Activated CD8-positive, alpha-beta memory T cell treated with anti-CD3 and anti-CD28 coated beads for 1 hour (primary cell): ENCODE measurements around the gene PVRIG.
"Not testable (repeated sequence)": the region's sequence is repeated elsewhere in the genome, so short reads cannot be mapped to it uniquely, and the experiment has no call there.

Experiments
- DNase-seq, 2 donors: peaks; one replicate each; pipeline ENCODE4 v3.0.0-alpha.2; 2020; ENCODE audit warnings: low read depth in 1 of 2; ENCODE audit errors: extremely low read depth in 1 of 2

PVRIG gene

DNA sequence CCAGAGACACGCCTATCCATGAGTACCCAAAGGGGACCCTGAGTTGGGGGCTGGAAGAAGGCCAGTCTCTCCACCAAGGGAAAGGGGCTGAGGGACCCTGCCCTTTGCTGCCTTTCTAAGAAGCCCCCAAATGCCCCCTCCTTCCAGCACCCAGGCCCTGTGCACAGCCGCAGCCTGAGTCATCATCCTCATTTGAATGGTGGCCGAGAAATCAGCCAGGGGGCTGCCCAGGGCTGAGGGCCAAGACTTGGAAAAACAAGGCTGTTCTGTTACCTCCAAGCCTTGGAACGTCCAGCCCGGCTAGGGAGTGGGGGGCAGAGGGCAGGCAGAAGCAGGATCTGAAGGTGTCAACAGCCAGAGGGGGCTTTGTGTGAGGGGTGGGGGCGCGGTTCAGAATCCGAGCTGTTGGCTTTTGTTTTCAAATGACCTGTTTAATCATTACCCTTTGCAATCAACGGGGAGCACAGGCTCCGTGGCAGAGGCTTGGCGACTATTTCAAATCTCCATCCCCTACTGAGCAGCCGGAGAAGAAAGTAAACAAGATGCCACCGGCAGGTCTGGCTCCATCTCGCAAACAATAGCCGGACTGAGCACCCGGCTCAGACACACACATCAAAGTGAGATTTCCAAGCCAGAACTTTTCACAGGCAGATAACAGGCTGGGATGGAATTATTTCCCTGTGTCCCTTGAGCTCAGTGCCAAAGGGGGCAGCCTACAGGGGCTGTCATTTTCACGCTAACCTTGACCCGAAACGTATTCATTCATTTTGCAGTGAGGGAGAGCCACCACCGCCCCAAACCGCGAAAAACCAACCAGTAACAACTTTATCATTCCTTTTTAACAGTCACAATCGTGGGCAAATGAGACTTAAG, 50.5 kb downstream of the PVRIG start:
- DNase-seq = not testable (repeated sequence)
